GM19351 (cell line): ENCODE results near the gene DOCK4.

Source experiments
- ATAC-seq: cut with Tn5 transposase; IDR thresholded peaks from one replicate; pipeline ENCODE4 v1.9.1; 2021; ENCODE audit warnings: mild to moderate bottlenecking, moderate library complexity; ENCODE audit not compliant: unreplicated experiment

DOCK4 gene

GRCh38 chr7:112082306-112082705, 123.9 kb downstream of the DOCK4 start:
- ATAC-seq = no peak

DNA sequence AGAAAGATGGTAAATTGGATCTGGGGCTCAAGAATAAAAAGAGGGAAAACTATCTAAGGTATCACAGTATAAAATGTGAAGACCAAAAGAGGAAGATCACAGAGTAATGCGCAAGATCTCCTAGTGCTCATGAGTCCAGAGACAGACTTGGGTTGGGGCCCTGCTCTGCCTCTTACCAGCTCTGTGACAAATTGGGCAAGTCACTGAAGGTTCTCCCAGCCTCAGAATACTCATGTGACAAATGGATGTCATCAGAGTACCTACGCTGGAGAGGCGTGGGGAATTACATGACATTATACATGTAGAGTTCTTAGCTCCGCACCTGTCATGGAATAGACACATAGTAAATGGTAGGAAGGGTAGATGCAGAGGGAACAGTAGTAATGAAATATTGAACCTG, 124.4 kb downstream of the DOCK4 start:
- ATAC-seq = no peak

- ATAC-seq = peak; percentile 28
Observed at GRCh38 chr7:112080978-112081377, 125.2 kb downstream of the DOCK4 start.

DNA sequence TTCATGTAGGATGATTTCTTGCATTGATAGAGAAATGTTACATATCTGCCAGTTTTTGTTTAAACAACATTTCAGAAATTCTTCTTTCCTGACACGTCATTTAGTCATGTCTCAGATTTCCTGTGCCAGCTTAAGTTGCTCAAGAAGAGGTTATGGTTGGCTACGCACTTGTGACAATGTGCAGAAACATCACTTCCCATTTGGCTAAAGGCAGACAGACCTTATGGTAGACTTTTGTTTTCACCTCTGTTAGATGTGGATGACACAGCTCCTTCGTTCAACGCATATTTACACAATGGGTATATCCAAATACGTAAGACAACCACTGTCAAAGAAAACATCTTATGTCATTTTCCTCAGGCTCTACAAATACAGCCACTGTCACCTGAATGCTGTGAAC, 125.8 kb downstream of the DOCK4 start:
- peak; percentile 77 for ATAC-seq

DNA sequence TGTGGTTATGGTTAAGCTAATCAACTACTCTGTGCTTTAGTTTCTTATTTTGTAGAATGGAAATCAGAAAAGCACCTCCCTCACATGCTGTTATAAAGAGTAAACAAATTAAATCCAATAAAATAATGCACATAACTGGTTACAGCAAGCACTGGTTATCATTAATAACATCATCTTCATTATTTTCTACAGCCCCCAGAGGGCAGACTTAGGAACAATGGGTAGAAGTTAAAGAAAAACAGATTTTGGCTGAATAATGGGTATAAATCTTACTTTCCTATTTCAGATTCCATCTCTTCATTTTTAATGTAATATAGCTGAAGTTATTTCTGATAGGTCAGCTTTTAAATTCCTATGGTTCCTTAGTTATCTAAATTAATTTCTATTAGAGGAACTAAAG, 126.5 kb downstream of the DOCK4 start:
- ATAC-seq = no peak

DNA sequence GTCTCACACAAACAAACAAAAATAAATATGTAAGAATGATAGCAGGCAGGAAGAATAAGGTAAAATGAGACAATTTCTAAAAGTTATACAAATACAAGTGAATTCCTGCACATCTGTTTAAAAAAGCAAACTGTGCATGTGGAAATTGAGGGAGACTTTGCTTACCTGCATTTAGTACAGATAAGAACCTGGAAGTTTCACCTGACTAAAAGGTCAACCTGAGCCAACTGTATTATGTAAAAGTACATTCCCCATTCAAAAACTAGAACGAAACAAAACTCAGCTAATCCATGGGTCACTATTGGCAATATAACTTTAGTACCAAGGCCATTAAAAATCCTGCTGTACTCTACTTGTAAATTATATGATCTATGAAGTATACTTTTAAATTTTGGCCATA, 127.1 kb downstream of the DOCK4 start:
- no peak for ATAC-seq

DNA sequence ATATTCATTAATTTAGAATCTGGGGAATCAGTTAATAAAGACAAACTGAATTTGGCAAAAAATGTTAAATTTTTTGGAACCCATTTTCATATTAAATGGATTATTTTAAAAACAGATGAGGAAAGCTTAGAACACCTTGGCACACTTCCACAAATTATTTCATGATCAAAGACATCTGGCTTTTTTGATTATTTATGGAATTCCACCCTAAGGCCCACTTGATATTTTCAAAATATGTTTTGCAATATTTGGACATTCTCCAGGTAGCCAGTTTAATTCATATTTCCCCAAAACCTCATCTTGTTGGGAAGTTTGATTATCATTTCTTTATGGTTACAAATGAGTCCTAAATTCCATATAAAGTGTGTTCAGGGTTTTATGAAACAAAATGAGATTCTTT, 129.9 kb downstream of the DOCK4 start:
- no peak for ATAC-seq

DNA sequence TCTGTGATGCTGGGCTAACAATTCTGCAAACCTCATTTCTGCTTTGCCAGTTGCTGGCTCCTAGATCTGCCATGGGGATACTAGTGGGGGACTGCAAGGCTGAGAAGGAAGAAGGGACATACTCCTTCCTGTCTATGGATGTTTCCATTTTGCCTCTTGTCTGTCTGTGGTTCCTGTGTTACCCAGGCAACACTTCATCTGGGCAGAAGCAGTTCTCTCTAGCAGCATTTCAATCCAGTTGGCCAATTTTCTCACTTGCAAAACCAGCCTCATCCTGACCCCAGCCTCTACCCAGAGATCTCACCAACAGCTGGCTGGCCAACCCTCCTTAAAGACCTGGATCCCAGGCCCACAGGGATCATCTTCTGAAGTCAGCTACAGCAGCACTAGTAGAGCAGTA, 131.7 kb downstream of the DOCK4 start:
- ATAC-seq = no peak

GRCh38 chr7:112073530-112073929, 132.7 kb downstream of the DOCK4 start:
- no peak for ATAC-seq

- ATAC-seq = peak; percentile 42
Observed at GRCh38 chr7:112072541-112073245, 133.5 kb downstream of the DOCK4 start.

- no peak for ATAC-seq
Observed at GRCh38 chr7:112071856-112072255, 134.3 kb downstream of the DOCK4 start.

GRCh38 chr7:112070674-112071256, 135.4 kb downstream of the DOCK4 start:
- ATAC-seq = no peak

- no peak for ATAC-seq
Observed at GRCh38 chr7:112069879-112070321, 136.3 kb downstream of the DOCK4 start.

GRCh38 chr7:112068967-112069366, 137.2 kb downstream of the DOCK4 start:
- no peak for ATAC-seq

DNA sequence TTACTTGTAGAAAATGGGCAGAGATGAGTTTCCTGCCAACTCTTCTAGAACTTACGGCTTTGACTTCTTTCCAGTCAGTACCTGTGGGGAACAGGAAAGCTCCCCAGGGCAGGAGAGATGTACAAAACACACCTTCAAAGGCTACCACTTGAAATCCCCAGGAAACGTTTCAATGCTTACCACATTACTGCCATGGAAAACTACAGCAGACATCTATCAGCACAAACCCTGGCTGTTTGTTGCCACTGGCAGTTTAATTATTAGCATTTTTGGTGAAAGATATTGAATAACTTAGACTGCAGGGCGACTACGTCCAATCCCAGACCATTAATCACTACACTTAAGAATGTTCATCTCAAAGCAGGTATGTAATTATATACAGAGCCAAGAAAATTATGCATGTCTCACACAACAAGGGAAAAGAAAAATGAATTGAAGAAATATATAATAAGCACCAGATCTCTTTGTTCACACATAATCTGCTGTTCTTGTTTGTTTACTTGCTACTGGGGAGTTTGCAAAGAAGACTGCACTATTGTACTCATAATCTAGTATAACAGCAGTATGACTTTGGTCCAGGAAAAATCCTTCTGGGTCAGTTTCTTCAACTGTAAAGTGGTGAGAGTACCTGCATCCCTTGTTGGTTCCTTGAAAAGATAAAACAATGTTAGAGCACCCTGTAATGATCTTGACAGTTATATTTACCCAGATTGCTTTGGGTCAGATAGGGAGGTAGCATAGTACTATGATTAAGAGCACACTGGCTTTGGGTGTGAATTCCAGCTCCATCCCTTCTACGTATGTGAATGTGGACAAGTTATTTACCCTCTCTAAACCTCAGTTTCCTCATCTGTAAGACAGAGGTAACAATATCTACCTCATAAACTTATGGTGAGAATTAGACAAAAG, 138.3 kb downstream of the DOCK4 start:
- no peak for ATAC-seq

DNA sequence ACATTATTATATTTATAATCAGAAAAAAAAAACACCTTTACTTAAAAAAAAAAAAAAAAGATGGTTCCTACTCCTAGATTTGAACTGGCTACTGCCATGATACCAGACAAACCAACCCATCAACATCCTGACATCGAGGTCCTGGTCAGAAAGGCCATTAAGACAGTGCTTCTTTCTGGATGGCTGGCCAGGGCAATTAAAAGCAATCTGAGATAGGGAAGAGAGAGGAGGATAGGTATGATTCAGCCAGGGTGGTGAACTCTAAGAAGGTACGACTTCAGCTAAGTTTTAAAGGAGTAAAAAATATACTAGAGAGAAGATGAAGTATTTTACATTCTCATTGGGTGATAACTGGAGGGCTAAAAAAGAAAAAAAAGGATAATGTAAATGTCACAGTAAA, 139.0 kb downstream of the DOCK4 start:
- ATAC-seq = no peak

DNA sequence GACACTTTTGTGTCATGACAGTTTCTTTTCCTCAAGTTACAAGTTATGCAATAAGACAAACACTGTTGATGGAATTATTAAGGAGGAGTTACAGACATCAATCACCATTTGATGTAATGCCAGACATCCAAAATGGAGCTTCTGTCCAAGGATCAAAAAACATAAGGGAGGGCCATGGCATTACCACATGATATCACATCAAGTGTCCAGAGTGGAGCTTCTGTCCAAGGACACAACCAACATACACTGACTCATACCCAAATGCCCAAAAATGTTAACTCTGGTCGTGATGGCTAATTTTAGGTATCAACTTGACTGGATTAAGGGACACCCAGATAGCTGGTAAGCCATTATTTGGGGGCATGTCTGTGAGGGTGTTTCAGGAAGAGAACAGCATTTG, 140.4 kb downstream of the DOCK4 start:
- no peak for ATAC-seq

DNA sequence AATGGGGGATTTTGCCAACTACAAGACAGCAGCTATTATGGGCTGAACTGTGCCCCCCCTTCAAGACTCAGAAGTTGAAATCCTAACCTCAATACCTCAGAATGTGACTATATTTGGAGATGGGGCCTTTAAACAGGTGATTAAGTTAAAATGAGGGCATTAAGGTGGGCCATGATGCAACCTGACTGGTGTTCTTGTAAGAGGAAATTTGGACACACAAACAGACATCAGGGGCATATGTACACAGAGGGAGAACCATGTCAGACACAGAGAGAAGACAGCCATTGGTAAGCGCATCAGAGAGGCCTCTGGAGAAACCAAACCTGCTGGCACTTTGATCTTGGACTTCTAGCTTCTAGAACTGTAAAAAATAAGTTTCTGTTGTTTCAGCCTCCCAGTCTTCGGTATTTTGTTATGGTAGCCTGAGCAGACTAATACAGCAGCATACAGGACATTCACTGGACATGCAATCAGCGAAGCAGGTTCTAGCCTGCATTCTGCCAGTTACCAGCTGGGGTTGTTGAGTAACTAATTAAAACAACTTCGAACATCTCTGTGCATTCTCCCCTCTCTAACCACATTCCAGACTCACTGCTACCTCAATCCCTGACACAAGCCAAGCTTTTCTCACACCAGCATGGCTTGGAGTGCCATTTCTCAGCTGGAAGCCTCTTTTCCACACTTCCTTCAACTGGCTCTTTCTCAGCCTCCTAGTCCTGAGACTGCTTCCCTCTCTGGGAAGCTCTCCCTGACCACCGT, 141.4 kb downstream of the DOCK4 start:
- no peak for ATAC-seq

GRCh38 chr7:112063974-112064373, 142.2 kb downstream of the DOCK4 start:
- no peak for ATAC-seq

DNA sequence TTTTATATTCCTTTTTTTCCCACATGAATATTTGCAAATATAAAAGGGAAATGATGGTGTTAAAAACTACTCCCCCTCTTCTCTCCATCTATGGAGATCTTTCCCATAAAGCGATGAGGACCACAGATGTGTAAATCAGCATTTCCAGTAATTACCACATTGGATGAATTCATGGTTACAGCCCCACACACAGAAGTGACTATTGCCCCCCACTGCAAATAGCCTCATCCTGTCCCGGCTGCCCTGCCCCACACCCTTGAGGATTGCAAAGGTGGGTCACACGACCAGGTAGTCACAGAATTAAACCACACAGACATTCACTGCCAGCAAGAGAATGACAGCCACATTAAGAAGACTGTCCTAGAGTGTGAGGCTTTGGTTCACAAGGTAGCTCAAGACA, 145.1 kb downstream of the DOCK4 start:
- no peak for ATAC-seq

GRCh38 chr7:112060625-112061024, 145.6 kb downstream of the DOCK4 start:
- no peak for ATAC-seq
